SK-MEL-5 (cell line): ENCODE data around the gene KIFC3. TPM values are rescaled to one million over a fixed set of nuclear protein-coding genes. Genes with fewer than 3 reads are reported as not detected.
A peak's percentile ranks its signal among the peaks of the same experiment; 100 is the strongest.
"Not testable (repeated sequence)": the region's sequence is repeated elsewhere in the genome, so short reads cannot be mapped to it uniquely, and the experiment has no call there.

ENCODE experiments used
- DNase-seq: peaks from one replicate; pipeline ENCODE4 v3.0.0-alpha.2; 2016; ENCODE audit warnings: low read depth, low spot score
- in situ Hi-C: cut with HindIII; loops from 2 replicates; pipeline ENCODE4 v1.10.0; 2016; ENCODE audit warnings: low sequenced_read_pairs, high pct_unique_total_duplicates, low pct_unique_long_range_greater_than_20kb
- total RNA-seq: library from RNA; depleted of rRNA; stranded (reverse); fragments of >200 nt; shearing (Covaris generic); gene quantifications from 2 replicates; pipeline ENCODE4 v1.2.3, GENCODE V29; 2014

Gene KIFC3
- total RNA-seq, 1 experiment from 2014 or later = 68.1 TPM

DNA sequence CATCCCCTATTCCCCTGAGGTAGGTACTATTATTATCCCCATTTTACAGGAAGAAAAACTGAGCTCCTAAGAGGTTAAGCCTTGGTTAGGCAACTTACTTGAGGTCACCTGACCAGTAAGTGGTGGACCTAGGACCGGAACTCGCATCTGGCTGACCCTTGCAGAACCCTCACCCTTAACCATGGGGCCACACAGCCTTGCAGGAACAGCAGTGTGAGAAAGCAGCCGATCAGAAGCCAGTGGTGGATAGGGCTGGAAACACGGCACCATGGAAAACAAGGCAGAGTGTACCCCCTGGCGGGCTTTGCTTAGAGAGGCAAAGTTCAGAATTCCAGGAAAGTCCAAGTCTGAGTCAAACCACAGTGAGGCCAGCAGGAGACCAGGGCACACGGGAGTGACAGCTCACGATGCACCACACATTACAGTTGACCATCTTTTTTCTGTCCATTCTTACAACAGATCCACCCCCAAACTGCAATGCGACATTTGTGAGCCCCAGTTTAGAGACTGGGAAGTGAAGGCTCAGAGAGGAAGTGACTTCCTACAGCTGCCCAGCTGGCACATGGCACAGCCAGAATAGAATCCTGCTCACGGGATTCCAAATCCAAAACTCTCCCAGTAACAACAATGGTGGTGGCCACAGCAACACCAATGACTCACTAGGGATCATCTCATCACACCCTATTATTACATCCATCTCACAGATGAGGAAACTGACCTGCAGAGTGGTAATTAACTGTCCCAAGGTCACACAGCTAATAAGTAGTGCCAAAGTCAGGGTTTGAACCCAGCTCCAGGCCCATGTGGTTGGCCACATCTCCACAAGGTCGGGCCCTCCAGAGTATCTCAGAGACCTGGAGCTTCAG lies 20.3 kb downstream of the KIFC3 start:
- in situ Hi-C loops = no loop called here
- DNase-seq = no peak

DNA sequence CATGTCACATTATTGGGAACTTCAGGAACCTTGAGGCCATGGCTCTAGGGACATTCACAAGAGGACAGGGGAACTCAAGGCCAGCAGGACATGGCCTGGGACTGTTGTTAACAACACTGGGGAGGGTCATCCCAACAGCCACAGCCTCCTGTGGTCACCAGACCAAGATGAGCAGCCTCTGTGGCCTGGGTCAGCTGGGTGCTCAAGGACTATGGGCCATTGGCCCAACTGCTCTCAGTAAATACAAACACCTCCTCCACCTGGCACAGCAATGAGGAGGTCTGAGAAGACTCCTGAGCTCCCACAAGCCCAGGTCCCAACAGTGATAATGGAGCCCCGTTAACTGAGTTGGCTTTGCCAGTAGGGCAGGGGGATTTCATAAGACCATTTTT lies 20.9 kb downstream of the KIFC3 start:
- in situ Hi-C loops = no loop called here
- DNase-seq = no peak

DNA sequence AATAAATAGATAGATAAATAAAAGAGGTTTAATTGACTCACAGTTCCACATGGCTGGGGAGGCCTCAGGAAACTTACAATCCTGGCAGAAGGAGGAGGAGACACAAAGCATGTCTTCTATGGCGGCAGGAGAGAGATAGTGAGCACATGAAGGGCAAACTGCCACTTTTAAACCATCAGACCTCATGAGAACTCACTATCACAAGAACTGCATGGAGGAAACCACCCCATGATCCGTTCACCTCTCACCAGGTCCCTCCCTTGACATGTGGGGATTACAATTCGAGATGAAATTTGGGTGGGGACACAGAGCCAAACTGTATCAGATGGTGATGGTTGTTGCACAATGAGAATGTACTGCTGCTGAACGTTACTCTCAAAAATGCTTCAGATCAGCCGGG lies 22.5 kb downstream of the KIFC3 start:
- in situ Hi-C loops, DNase-seq: not testable (repeated sequence)

DNA sequence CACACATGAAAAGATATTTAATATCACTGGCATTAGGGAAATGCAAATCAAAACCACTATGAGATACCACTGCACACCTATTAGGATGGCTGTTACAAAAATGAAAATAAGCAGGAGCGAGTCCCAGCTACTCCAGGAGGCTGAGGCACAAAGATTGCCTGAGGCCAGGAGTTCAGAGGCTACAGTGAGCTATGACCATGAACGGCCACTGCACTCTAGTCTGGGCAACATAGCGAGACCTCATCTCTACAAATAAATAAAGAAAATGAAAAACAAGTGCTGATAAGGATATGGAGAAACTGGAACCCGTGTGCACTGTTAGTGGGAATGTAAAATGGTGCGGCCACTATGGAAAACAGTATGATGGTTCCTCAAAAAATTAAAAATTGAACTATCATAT lies 23.6 kb downstream of the KIFC3 start:
- in situ Hi-C loops = no loop called here
- no peak for DNase-seq

DNA sequence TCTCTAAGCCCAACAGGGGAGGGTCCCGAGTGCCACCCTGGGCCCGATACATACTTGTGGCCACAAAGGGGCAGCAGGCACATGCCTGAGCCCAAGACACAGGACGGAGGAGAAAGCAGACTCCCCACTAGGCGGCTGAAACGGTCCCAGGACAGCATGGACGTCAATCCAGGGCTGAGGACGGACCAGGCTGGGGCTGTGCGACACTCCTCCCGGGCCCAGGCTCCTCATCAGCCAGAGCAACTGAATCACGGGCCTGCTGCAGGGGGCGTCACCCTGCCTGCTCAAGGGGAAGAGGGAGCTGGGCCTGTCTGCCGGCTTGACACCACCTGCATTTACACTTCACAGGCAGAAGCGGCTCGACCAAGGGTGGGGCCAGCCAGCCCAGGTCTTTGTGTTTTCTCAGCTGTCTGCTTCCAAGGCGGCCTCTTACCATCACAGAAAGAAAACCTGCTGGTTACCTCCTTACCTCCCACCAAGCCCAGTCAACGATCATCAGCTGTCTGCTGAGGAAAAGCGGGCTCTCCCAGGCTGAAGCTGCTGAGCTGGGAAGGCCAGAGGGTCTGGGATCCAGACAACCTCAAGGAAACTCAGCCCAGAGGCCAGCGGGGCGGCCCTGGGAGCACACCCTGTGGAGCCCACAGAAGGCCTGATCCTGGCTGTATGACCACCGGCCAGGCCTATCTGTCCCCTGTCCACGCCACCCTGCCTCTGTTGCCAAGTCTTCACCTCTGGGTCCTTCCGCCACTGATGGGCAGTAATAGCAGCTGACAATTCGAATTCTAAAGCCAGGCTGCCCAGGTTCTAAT lies 26.4 kb downstream of the KIFC3 start:
- in situ Hi-C loops = no loop called here
- DNase-seq = no peak

DNA sequence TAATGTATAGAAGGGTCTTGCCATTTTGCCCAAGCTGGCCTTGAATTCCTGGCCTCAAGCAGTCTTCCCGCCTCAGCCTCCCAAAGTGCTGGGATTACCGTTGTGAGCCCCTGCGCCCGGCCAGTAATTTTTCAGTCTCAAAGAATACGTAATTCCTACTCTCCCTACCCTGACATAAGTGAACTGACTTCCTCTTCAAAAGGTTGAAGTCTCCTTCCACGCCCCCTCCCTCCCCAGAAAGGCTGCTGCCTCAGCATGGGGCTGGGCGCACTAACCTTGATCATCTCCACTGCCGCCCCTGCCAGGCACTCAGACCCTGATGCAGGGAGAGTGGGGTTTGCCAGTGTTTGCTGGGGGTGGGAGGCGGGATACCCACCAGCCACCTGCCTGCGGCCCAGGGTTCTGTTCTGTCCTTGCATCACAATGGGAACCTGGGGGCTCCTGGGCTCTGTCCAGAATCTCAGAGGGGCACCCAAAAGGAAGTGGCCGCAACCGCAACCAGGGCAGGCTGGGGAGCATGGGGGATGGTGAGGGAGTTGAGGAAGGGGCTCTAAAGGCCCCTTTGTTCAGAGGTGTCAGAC lies 27.5 kb downstream of the KIFC3 start:
- in situ Hi-C loops = no loop called here
- no peak for DNase-seq

DNA sequence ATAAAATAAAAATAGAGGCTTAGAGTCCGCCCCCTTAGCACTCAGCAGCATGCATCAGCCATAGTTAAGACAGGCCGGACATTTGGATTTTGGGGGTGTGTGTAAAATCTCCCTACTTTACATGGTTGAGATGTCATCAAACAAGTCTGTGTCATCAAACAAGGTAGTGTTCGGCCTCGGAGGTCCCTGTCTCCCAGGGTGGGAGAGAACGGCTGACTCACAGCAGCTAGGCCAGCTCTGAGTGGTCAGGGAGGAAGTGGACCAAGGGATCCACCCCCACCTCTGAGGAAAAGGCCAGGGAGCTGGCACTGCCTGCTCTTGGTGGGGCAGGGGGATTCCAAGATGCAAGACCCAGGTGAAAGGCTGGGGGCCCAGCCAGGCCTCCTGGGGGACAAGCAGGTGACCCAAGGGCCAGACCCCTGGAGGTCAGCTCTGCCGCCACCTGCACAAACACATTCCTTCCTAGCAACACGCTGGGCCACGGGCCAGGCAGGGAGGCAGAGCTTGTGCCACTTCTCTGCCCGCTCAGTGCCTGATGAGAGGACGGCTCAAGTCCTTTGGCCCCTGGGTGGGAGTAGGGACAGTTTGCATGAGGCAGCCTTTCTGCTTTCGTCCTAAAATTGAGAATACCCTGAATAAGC lies 28.5 kb downstream of the KIFC3 start:
- in situ Hi-C loops = no loop called here
- DNase-seq = no peak

DNA sequence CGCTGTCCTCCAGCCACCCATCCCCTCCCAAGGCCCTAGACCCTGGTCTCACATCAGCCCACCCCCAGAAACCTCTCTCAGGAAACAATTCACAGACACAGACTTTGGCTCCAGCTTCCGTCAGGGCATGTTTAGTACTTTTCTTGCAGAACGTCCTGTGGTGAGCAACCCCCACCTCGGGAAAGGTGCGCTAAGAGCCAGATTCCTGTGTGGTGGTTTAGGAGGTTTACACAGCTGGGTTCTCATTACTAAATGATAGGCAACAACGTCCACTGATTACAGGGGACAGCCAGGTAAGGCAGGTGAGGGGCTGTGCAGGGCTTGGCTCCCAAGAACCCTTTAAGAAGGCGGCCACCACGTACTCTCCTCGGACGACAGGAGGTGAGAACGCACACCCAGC lies 29.3 kb downstream of the KIFC3 start:
- in situ Hi-C loops = no loop called here
- no peak for DNase-seq

DNA sequence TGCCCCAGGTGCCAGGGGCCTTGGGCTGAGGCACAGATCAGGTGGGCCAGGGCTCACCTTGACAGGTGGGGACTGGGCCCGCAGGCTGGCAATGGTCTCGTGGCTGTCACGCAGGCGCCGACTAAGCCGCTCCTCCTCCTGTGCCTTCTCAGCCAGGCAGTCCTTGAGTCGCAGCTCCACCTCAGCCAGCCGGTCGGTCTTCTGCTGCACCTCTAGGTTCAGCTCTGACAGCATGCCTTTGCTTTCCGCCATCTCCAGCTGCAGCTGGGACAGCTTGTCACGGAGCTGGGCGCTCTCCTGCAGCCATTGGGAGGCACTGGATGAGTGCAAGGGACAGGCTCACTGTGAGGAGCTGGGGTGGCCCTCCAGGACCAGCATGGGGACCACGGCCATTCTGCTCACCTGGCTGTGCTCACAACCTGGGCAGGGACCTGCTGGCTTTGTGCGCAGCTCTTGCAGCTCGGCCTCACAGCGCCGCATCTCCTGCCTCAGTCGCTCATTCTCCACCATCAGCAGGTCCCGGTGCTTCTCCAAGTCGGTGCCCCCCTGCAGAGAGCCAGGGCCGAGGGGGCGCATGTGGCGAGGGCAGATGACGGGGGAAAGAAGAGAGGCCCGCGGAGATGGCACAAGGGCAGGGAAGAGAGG lies 31.0 kb downstream of the KIFC3 start:
- no peak for DNase-seq
- in situ Hi-C loops = no loop called here

DNA sequence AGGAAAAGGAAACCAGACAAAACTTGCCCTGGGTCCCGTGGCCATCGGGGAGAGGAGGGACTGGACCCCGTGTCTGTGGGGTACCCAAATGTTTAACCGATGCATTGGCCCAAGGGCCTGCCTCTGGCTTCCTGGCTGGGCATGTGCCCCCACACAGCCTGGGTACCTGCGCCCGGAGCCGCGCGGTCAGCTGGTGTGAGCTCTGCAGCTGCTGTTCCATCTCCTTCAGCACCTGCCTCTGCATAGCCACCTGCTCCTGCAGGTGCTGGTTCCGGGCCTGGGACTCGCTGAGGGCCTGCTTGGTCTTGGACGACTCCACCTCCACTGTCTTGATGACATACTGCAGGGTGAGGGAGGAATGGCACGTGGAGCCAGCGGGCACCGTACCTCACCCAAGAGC lies 31.9 kb downstream of the KIFC3 start:
- in situ Hi-C loops = no loop called here
- no peak for DNase-seq

DNA sequence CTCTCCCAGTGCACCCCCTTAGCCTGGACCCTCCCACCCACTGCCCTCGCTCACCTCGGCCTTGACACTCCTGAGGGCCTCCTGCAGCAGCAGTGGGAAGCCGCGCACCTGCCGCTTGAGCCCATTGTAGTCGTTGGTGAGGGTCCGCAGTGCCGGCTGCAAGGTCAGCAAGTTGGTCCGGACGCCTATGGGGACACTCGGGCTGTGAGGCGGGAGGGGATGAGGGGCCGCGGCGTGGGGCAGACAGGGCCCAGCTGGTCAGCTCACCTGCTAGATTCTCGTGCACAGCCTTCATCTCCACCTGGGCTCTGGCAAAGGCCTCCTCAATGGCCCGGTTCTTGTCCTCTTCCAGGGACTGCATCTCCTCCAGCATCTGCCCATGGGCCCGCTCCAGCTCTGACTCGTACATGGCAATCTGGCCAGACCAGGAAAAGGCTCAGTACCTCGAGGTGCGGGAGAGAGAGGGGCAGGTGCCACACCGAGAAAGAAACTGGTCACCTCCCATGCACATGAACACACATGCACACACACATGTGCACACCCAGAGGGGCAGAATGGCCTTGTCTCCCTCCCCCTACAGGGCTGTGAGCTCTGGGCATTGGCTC lies 32.6 kb downstream of the KIFC3 start:
- DNase-seq = no peak
- in situ Hi-C loops = no loop called here

DNA sequence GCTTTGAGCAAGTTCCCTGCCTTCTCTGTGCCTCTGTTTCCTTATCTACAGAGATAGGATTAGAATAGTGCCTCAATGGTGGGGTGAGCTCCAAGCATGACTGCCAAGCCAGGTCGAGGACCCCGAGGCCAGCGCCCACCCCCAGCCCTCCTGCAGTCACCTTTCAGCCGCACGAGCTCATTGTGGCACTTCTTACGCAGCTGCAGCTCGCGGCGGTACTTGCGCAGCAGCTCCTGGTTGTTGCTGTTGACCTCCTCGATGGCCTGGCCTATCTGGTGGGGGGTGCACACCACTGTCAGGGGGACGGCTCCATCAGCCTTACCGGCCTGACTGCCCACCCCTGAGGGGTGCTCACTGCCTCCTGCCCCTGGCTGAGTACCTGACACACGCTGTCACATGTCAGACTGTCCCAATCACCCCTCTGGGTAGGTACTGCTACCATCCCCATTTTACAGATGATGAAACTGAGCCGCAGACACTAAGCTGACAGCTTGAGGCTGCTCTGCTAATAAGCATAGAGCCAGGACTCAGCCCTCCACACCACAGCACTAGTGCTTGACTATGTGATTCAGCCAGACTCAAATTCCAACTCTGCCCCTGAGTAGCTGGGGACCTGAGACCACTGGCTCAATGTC lies 35.5 kb downstream of the KIFC3 start:
- in situ Hi-C loops = no loop called here

DNA sequence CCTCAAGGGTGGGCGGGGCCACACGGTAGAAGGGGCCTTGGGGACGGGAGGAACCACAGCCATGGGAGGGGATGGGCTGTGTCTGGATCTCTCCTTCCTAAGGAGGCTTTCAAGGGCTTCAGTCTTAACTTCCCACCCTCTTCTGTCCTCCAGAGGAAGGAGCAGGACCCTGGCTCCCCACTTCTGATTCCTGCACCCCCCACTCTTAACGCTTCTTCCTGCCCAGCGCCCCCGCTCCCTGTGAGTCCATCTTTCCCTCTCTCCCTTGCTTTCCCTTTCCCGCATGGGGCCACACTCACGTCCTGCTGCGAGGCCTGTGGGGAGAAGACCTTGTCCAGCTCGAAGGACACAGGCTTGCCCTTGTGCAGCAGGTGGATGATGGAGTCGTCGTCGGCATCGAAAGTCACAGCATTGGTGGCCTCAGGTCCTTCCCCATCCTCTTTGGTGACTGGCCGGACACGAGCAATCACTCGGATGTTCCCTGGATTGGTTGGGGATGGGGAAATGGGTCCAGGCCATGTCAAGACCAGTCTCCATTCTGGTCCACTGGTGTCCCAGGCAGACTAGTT lies 37.0 kb downstream of the KIFC3 start:
- DNase-seq = no peak
- in situ Hi-C loops = no loop called here

More for the DNA sequence above, 35.5 kb downstream of the KIFC3 start:
- no peak for DNase-seq

DNA sequence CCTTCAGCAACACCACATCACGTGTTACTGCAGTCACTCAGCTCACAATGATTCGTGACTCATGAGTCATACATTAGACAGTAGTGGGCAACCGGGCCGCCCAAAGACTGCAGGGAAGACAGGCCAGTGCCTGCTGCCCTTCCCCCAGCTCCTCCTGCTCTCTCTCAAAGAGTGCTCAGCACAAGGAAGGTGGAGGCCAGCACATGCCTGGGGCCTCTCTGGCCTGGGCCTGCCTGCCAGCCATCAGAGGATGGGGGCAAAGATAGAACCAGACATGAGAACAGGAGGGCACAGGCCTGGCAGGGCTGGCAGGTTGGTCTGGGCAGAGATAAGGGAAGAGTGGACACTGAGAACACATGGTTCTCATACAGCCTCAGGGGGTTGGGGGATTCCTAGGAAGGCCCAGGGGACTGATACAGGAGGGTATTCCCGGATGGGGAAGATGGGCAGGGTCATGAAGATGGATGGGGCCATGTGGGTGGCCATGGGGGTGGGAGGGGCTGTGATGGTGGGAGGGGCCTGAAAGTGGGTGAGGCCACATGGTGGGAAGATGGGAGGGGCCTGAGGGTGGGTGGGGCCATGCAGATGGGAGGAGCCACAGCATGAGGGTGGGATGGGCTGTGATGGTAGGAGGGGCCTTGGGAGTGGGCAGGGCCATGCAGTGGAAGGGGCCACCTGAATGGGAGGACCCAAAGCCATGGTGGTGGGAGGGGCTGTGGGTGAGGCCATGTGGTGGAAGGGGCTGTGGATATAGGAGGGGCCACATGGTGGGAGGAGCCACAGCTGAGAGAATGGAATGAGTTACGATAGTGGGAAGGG lies 37.7 kb downstream of the KIFC3 start:
- peak; percentile 88 for DNase-seq
- in situ Hi-C loops = no loop called here

DNA sequence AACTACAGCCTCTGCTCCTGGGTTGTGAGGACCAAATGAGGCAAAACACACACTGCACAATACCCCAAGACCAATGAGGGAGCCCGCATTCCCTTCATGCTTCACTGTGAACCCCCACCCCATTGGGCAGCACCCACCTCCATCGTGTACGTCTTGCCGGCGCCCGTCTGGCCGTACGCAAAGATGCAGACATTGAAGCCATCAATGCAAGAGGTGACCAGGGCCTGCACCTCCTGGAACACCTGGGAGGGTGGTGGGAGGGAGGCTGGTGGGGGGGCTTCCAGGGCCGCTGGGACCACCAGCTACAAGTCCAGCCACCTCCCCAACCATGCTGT lies 38.3 kb downstream of the KIFC3 start:
- in situ Hi-C loops = no loop called here
- no peak for DNase-seq
